Measurements from ENCODE around the gene ZNF682. TPM values are rescaled to one million over a fixed set of nuclear protein-coding genes. Genes with fewer than 3 reads are reported as not detected.
"Not testable (repeated sequence)": the region's sequence is repeated elsewhere in the genome, so short reads cannot be mapped to it uniquely, and the experiment has no call there.

Gene ZNF682
- total and polyA plus RNA-seq, 2 experiments from 2014 or later: 25.1 to 45.1 TPM

DNA sequence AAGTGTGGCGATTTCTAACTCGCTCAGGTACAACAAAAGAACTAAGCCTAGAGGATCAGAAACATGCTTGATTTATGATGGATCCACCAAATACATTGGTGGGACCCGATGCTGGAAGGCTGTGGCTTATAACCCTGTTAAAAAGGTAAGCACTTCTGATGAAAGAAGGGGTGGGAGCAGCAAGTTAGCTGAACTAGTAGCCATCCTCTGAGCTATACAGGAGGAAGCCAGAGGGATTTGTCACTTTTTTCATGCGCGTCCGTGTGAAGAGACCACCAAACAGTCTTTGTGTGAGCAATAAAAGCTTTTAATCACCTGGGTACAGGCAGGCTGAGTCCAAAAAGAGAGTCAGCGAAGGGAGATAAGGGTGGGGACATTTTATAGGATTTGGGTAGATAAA is 29.3 kb upstream of the ZNF682 start:
- H3K4me1 Mint-ChIP-seq: peaks cover 35% of the 10 kb centered on the region
- not testable (repeated sequence) for H3K36me3 ChIP-seq (ENCODE audit: insufficient read depth); H3K9me2 ChIP-seq (ENCODE audit: insufficient read depth); H3K27me3 ChIP-seq (ENCODE audit: insufficient read depth); H3K79me2 ChIP-seq (replicated peaks; ENCODE audit: insufficient read depth); H3F3A ChIP-seq (replicated peaks; ENCODE audit: low read depth); H4K20me1 ChIP-seq (replicated peaks; ENCODE audit: insufficient read depth)
- ATAC-seq (peak; percentile 48), DNase-seq (ENCODE audit: low spot score) (peak; percentile 45)
- Histone ChIP-seq H3K27ac (ENCODE audit: low read depth) (peak overlapping the region; percentile 94), H3K4me2 (peak overlapping the region; percentile 62), H3K4me3 (peak overlapping the region; percentile 46), H2AFZ (peak overlapping the region; percentile 4; the same call in 1 of the 2 replicates), H3K4me1 (ENCODE audit: insufficient read depth) (peaks cover 42% of the 10 kb centered on the region)
- peaks cover 28% of the 10 kb centered on the region for H3K36me3 Mint-ChIP-seq (ENCODE audit: low read depth)
- H3K27me3 Mint-ChIP-seq (ENCODE audit: insufficient read depth, low read depth, poor library complexity): peaks cover 11% of the 10 kb centered on the region
- peak overlapping the region; percentile 23; the same call in 2 of the 3 replicates for H3K4me3 Mint-ChIP-seq
- H3K9me3 Mint-ChIP-seq: peaks cover 32% of the 10 kb centered on the region
- peak overlapping the region; percentile 51 for H3K27ac Mint-ChIP-seq

- H3K36me3 ChIP-seq (ENCODE audit: insufficient read depth): no peaks in the 10 kb centered on the region; the same call in 1 of the 2 replicates
- no peak for TF ChIP-seq STAT1 (IDR thresholded peaks at IDR 0.05; ENCODE audit: unreplicated experiment)
- peak; percentile 44 for TF ChIP-seq JUNB (IDR thresholded peaks at IDR 0.05; ENCODE audit: unreplicated experiment)
- peak; percentile 86 for TF ChIP-seq NANOG (IDR thresholded peaks at IDR 0.05; ENCODE audit: borderline replicate concordance)
- TF ChIP-seq EZH2phosphoT487 (IDR thresholded peaks at IDR 0.05; ENCODE audit: unreplicated experiment): no peak
- TF ChIP-seq EZH2 (IDR thresholded peaks at IDR 0.05; ENCODE audit: low read depth, unreplicated experiment): no peak
- H3K4me3 ChIP-seq: peak overlapping the region; percentile 46
- H3K4me1 Mint-ChIP-seq: peaks cover 35% of the 10 kb centered on the region
- 0 out of 2 replicates have a peak, but pooled peaks cover 5% of the 10 kb centered on the region for H3F3A ChIP-seq (replicated peaks; ENCODE audit: low read depth)
- peak; percentile 61 for ATAC-seq
- H3K79me2 ChIP-seq (replicated peaks; ENCODE audit: insufficient read depth): no peaks in the 10 kb centered on the region
- peak overlapping the region; percentile 37; the same call in 1 of the 2 replicates for H3K27ac Mint-ChIP-seq
- H3K4me2 ChIP-seq: peak overlapping the region; percentile 62
- DNase-seq (ENCODE audit: low spot score): peak; percentile 85
- peaks cover 32% of the 10 kb centered on the region for H3K9me3 Mint-ChIP-seq
- H3K36me3 Mint-ChIP-seq (ENCODE audit: low read depth): peaks cover 28% of the 10 kb centered on the region
- H4K20me1 ChIP-seq (replicated peaks; ENCODE audit: insufficient read depth): no peaks in the 10 kb centered on the region
- peaks cover 42% of the 10 kb centered on the region for H3K4me1 ChIP-seq (ENCODE audit: insufficient read depth)
- no peaks in the 10 kb centered on the region for H3K27me3 ChIP-seq (ENCODE audit: insufficient read depth)
- H3K27me3 Mint-ChIP-seq (ENCODE audit: insufficient read depth, low read depth, poor library complexity): peaks cover 11% of the 10 kb centered on the region
- no peak overlapping the region for H2AFZ ChIP-seq
- peaks cover 7% of the 10 kb centered on the region; the same call in 1 of the 2 replicates for H3K9me2 ChIP-seq (ENCODE audit: insufficient read depth)
- H3K27ac ChIP-seq (ENCODE audit: low read depth): peak overlapping the region; percentile 94
- H3K4me3 Mint-ChIP-seq: peak overlapping the region; percentile 23; the same call in 1 of the 3 replicates
Measured at GRCh38 chr19:20067943-20068342, 28.6 kb upstream of the ZNF682 start.

DNA sequence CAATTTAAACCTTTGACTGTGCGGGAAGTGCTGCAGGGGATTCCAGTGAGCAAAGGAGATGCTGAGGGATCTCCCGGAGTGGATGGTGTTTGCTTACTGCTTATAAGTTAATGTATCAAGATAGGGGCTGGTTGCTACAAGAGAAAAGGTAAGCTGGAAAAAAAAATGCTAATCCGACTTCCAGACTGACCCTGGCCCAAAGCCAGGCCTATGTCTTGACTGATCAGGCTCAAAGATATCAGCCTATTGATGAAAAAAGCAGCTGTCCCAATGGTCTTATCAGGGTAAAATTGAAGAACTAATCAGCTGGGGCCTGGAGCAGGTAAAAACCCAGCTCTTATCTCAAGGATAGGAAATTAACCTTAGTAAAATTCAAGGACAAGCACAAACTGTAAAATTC is 27.6 kb upstream of the ZNF682 start:
- Histone ChIP-seq H3K27ac (ENCODE audit: low read depth) (peak overlapping the region; percentile 94; the same call in 1 of the 2 replicates), H3K9me2 (ENCODE audit: insufficient read depth) (peaks cover 7% of the 10 kb centered on the region; the same call in 1 of the 2 replicates), H3K79me2 (replicated peaks; ENCODE audit: insufficient read depth) (no peaks in the 10 kb centered on the region), H3F3A (replicated peaks; ENCODE audit: low read depth) (0 out of 2 replicates have a peak, but pooled peaks cover 5% of the 10 kb centered on the region), H2AFZ (no peak overlapping the region), H3K27me3 (ENCODE audit: insufficient read depth) (no peaks in the 10 kb centered on the region), H3K4me2 (peak overlapping the region; percentile 62), H3K4me3 (peak overlapping the region; percentile 23; the same call in 1 of the 2 replicates), H3K4me1 (ENCODE audit: insufficient read depth) (peaks cover 42% of the 10 kb centered on the region), H4K20me1 (replicated peaks; ENCODE audit: insufficient read depth) (no peaks in the 10 kb centered on the region), H3K36me3 (ENCODE audit: insufficient read depth) (no peaks in the 10 kb centered on the region; the same call in 1 of the 2 replicates)
- H3K27ac Mint-ChIP-seq: no peak overlapping the region
- no peak overlapping the region for H3K4me3 Mint-ChIP-seq
- H3K4me1 Mint-ChIP-seq: peaks cover 37% of the 10 kb centered on the region
- peaks cover 28% of the 10 kb centered on the region for H3K36me3 Mint-ChIP-seq (ENCODE audit: low read depth)
- H3K27me3 Mint-ChIP-seq (ENCODE audit: insufficient read depth, low read depth, poor library complexity): peaks cover 12% of the 10 kb centered on the region
- H3K9me3 Mint-ChIP-seq: peaks cover 32% of the 10 kb centered on the region
- ATAC-seq: no peak
- TF ChIP-seq ZNF114 (CRISPR knock-in tag; IDR thresholded peaks at IDR 0.05) (no peak), EZH2phosphoT487 (IDR thresholded peaks at IDR 0.05; ENCODE audit: unreplicated experiment) (no peak), ZNF331 (CRISPR knock-in tag; IDR thresholded peaks at IDR 0.05; ENCODE audit: low read depth) (no peak), NANOG (IDR thresholded peaks at IDR 0.05; ENCODE audit: borderline replicate concordance) (no peak), CREB1 (CRISPR knock-in tag; IDR thresholded peaks at IDR 0.05; ENCODE audit: low read depth) (no peak), REST (IDR thresholded peaks at IDR 0.05; ENCODE audit: unreplicated experiment) (no peak), STAT1 (IDR thresholded peaks at IDR 0.05; ENCODE audit: unreplicated experiment) (no peak)
- no peak for DNase-seq (ENCODE audit: low spot score)
